ENCODE results near the gene GDAP1L1. TPM values are rescaled to one million over a fixed set of nuclear protein-coding genes. Genes with fewer than 3 reads are reported as not detected.

GDAP1L1 gene
- 0.06 to 0.07 TPM in 2 of 5 replicates, not detected in the others for total RNA-seq (2022; extraction: Qiagen RNA extraction)

GRCh38 chr20:44247131-44247571, at the start of gene GDAP1L1:
GDAP1L1 (plus strand) TSS chr20:44247308; CDS start chr20:44247335, 27 bp downstream.

GRCh38 chr20:44210406-44211176, 36.5 kb upstream of the GDAP1L1 start, which contains the start of gene OSER1:
OSER1 (minus strand) TSS chr20:44210771; CDS start chr20:44206957, 3,814 bp downstream.

GRCh38 chr20:44310664-44311639, 63.8 kb downstream of the GDAP1L1 start, which contains the start of gene FITM2:
FITM2 (minus strand) TSS chr20:44311202; CDS start chr20:44311148, 54 bp downstream.

Other genes starting within 250 kb of the GDAP1L1 start
- 5.8 to 9.0 TPM (median 6.8 TPM) in 5 replicates for gene JPH2, start 60.1 kb upstream of the GDAP1L1 start, total RNA-seq (2022; extraction: Qiagen RNA extraction)
- 46.9 to 52.5 TPM (median 50.1 TPM) in 5 replicates for gene OSER1, start 36.5 kb upstream of the GDAP1L1 start, total RNA-seq (2022; extraction: Qiagen RNA extraction)
- 8.2 to 11.9 TPM (median 11.4 TPM) in 5 replicates for gene FITM2, start 63.9 kb downstream of the GDAP1L1 start, total RNA-seq (2022; extraction: Qiagen RNA extraction)
- 0.16 to 0.56 TPM (median 0.19 TPM) in 5 replicates for gene R3HDML, start 89.7 kb downstream of the GDAP1L1 start, total RNA-seq (2022; extraction: Qiagen RNA extraction)
- 15.0 to 26.0 TPM (median 23.4 TPM) in 5 replicates for gene HNF4A, start 108.4 kb downstream of the GDAP1L1 start, total RNA-seq (2022; extraction: Qiagen RNA extraction)
- 14.3 to 20.5 TPM (median 18.8 TPM) in 5 replicates for gene TTPAL, start 228.6 kb downstream of the GDAP1L1 start, total RNA-seq (2022; extraction: Qiagen RNA extraction)

All from A549 treated with dexamethasone at 1 μM for 4 hours (cell line).